RPMI8226 (cell line): ENCODE data around the gene NBPF1.
"Not testable (repeated sequence)": the region's sequence is repeated elsewhere in the genome, so short reads cannot be mapped to it uniquely, and the experiment has no call there.

Source experiments
- DNase-seq: peaks from one replicate; pipeline ENCODE4 v3.0.0-alpha.2; 2015

The NBPF1 gene

DNA sequence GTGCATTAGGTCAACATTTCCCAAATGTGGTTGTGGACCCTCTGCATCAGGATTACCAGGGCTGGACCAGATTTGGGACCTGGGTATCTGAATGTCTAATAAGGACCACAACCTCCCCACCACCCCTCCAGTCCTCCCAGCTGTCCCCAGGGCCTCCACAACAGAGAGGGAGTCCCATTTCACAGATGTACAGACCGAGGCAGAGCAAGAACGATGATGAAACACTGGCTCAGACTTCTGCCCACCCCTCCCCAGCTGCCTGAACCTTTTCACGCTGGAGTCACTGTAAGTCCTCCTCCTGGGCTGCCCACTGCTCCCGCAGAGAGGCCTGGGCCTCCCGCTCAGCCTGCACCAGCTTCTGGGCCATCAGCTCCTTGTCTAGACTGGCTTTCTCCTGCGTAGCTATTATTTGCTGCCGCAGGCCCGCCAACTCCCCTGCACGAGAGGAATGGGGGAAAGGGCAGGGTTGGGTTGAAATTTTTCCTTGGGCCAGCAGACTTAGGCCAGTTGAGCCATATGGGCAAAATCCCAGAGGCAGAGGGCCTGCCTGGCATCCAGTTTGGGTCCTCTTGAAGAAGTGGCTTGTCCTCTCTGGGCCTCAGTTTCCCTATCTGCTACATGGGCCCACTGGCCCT is 8.4 kb upstream of the NBPF1 start:
- not testable (repeated sequence) for DNase-seq

DNA sequence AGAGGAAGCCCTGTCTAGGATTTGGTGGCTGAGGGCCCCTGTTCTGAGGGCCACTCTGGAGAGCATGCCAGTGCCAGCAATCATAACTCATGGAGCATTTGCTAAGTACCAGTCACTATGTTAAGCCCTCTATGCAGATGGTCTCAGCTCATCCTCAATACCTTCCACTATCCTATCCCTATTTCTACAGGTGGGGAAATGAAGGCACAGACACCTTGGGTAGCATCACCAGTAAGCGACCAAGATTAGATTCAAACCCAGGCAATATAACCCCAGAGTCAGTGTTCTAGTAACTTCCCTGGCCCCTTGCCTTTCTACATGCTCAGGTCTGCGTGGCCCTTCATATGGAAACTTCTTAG is 7.9 kb upstream of the NBPF1 start:
- no peak for DNase-seq

DNA sequence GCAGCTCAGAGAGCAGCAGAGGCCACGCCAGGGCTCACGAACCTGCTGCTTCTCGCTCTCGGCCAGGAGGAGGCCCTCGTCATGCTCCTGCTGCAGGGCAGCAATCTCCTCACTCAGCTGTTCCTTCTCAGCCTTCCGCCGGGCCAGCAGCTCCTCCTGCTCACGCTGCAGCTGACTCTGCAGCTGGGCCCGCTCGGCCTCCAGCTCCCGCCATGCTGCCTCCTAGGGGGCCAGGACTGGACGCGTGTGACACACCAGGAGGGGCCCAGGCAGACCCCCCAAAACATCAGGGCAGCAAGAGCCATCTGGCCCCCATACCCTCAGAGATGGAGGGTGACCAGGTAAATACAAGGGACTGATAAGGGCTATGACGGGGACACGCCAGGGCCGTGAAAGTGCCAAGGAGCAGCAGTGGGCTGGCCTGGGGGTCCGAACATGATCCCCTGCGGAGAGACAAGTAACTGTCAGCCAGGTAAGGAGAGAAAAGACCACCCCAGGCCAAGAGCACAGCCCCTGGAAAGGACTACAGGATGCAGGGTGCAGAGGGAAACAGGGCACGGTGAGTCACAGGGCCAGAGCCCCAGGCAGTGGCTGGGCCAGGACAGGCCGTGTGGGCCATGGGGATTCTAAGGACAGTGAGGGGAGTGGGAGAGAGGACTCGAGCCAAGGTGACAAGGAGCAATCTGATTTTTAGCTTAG is 6.6 kb upstream of the NBPF1 start:
- not testable (repeated sequence) for DNase-seq

DNA sequence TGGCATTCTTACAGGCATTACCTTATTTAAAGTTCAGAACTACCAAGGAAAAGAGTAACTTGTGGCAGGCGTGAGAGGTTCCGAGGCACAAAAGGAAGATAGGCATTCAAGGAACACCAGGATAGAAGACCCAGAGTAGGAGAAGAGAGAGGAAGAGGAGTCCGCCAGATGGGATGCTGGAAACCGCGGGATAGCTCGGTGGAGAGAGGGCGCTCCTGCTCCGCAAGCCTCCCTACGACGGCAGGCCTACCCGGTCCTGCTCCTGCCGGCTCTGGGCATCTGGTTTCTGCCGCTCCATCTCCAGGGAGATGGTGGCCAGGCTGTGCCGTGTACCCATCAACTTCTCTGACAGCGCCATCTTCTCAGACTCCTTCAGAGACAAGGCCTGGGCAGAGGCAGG is 5.4 kb upstream of the NBPF1 start:
- no peak for DNase-seq

DNA sequence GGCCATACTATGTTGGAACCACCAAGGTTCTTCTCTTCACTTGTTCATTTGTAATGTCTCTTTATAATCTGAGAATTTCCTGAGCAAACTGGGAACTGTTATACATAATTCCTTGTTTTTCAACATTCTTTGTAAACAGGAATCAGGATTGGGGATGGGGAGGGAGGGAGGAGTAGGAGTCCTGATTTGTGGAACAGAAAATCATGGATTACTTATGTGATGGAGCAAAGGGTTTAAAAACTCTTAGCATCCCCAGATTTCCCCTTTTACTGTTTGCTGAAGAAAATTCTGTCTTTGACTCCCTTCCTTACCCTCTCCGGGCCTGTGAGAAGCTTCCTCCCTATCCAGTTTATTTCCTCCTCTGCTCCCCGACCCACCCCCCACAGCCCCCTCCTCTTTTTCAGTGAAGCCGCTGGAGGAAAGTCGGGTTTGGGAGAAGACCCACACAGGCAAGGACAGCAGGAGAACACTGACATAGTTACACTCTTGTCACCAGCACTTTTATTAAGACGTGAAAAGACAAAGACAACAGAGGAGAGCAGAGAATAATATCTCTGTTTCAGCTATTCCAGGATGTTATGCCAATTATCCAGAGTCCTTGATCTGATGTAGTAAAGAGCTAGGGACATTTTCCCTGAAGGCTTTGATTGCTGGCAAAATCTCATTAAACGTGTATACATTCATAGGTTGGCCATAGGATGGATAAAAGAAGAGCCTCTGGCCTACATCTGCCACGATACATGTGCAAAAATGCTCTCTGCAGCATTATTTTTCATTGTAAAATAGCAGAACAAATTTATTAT is 4.6 kb upstream of the NBPF1 start:
- no peak for DNase-seq

DNA sequence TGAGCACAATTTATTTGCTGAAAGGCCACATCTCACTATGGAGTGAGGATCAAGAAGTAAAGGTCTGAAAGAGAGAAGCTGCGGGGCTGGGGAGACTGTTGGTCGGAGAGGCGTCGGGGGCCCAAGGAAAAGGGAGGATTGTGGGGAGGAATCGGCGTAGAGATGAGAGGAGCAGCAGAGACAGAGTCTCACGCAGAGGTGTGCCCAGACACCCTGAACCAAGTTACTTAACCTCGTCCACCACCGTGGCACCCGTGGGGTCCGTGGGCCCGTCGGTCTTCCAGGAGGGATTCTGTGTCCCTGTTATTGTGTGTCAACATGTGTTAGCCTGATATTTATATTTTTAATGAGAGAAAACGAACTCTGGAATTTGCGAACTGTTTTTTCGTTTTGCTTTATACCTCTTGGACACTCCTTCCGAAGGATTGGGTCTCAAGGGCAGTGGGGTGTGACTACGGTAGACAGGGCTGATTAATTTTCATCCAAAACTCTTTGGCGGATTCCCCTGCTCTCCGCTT is 3.8 kb upstream of the NBPF1 start:
- DNase-seq, result no peak

DNA sequence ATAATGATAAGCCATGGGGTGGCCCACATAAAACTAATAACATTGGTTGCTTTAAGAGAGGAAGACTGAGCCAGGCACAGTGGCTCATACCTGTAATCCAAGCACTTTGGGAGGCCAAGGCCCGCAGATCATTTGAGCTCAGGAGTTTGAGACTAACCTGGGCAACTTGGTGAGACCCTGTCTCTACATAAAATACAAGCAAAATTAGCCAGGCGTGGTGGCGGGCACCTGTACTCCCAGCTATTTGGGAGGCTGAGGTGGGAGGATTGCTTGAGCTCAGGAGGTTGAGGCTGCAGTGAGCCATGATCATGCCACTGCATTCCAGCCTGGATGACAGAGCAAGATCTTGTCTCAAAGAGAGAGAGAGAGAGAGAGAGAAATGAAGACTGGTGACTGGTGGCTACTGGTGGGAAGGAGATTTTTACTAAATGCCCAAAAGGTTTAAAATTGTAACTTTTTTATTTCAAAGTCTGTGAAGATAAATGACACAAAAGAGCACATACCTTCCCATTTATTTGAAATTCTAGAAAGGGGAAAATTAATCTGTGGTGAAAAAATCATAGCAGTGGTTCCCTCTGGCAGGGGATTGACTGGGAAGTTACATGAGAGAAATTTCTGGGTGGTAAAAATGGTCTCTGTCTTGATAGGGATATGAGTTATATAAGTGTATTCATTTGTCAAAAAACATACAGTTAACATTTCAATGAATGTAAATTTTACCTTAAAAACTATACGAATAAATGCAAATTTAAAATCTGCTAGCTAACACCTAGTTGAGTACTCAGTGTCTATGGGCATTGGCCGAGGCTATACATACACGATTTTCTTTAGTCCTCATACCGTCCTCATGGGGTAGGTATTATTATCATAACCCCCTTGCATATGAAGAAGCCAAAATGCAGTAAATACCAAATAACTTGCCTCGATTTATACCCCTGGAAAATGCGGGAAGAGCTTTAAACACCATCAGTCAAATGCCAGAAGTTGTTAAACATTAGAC is 2.2 kb upstream of the NBPF1 start:
- no peak for DNase-seq

DNA sequence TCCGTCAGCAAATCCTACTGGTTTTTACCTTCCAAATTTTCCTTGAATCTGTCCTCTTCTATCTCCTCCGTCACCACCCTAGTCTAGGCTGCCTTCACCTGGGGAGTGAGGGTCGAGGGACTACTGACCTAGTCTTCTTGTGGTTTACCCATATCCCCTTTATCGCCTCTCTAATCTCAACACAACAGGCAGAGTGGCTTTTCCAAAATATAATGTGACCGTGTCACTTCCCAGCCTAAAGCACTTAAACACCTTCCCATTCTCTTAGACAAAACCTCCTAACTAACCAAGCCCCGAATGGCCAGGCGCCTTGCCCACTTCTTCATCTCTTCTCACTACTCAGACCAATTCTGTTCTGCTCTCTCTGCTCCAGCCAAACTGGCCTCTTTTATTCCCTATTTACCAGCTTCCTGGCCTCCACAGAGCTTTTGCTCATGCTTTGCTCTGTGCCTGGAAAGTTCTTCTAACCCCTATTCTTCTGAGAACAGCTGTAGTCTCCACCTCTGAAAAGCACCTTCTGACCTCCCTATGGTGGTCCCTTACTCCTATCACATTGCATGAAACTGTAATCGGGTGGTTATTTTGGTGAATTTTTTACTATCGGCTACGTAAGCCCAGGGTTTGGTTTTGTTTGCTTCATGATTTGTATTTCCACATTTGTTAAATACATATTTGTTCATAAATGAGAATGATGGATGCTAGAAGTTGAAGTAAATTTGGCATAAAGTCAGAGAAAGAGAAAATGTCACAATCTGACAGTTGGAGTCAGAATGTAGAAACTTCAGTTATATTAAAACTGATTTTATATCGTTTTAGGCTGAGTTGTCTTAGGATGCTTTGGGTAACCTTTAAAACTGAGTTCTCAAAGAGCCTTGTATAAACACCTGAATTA is 1.2 kb upstream of the NBPF1 start:
- DNase-seq, result no peak

DNA sequence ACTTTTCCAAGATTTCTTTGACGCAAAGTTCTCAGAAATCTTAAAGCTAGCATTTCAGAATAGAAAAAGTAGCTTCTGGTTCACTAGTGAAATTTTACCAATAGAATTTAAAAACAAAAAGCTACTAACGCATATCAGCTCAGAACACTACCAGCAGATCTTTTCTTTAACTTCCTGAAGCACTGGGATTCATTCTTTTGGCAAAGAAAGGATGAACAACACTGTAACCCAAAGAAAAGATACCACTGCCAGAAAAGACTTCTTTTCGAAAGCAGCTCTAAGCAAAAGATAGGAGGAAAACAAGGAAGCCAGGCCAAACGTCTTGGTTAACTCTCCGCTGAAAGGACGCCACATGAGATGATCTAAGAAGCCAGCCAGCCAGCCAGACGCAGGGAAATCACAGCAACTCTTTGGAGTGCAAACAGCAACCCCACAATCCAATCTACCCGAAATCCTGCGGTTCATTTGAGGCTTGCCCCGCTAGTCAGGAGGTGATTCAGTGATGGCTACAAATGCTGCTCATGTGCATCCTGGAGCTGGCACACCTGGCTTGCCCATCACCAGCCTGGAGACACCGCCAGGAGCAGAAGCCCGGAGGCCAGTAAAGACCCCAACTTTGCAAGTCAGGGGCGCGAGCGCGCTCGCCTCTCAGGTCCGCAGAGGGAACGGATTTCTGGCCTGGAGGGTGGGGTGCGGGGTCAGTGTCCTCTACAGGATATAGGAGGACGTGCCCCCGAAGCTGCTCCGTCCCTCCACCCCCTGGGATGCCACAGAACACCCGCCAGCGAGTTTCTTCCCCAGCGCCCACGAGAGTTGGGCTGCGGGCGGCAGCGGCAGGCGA is 812 bp downstream of the NBPF1 start:
- peak; percentile 56 for DNase-seq

DNA sequence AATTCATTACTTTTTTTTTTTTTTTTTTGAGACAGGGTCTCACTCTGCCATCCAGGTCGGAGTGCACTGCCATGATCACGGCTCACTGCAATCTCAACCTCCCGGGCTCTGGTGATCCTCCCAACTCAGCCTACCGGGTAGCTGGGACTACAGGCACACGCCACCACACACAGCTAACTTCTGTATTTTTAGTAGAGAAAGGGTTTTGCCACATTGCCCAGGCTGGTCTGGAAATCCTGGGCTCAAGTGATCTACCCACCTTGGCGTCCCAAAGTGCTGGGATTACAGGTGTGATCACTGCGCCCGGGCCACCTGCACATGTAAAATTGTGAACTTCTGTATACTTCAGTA is 1.4 kb downstream of the NBPF1 start:
- DNase-seq, result not testable (repeated sequence)

DNA sequence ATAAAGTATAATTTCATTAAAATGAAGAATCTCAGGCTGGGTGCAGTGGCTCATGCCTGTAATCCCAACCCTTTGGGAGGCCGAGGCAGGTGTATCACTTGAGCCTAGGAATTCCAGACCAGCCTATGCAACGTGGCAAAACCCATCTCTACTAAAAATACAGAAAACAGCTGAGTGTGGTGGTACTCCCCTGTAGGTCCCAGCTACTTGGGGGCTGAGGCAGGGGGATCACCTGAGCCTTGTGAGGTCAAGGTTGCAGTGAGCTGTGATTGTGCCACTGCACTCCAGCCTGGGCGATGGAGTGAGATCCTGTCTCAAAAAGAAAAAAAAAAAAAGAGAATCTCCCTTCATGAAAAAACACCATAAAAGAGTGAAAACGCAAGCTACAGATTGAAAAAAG is 2.2 kb downstream of the NBPF1 start:
- DNase-seq, result not testable (repeated sequence)

DNA sequence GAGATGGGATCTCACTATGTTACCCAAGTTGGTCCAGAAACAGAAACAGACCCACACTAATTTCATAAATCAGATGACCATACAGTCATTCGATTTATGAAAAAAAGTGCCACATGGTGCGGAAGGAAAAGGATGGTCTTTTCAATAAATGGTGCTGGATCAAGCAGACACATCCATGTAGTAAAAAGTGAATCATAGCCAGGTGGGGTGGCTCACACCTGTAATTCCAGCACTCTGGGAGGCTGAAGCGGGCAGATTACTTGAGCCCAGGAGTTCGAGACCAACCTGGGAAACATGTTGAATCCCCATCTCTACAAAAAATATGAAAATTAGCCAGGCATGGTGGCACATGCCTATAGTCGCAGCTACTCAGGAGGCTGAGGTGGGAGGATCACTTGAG is 2.8 kb downstream of the NBPF1 start:
- DNase-seq, result not testable (repeated sequence)

DNA sequence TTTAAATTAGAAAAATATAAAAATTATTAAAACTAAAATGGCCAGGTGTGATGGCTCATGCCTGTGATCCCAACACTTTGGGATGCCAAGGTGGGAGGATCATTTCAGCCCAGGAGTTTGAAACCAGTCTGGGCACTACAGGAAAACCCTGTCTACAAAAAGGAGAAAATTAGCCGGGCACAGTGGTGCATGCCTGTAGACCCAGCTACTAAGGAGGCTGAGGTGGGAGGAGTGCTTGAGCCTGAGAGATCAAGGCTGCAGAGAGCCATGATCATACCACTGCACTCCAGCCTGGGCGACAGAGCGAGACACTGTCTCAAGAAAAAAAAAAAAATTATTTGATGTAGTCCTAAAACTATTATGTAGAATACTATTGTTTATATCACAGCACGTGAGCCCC is 3.6 kb downstream of the NBPF1 start:
- DNase-seq, result peak; percentile 1

DNA sequence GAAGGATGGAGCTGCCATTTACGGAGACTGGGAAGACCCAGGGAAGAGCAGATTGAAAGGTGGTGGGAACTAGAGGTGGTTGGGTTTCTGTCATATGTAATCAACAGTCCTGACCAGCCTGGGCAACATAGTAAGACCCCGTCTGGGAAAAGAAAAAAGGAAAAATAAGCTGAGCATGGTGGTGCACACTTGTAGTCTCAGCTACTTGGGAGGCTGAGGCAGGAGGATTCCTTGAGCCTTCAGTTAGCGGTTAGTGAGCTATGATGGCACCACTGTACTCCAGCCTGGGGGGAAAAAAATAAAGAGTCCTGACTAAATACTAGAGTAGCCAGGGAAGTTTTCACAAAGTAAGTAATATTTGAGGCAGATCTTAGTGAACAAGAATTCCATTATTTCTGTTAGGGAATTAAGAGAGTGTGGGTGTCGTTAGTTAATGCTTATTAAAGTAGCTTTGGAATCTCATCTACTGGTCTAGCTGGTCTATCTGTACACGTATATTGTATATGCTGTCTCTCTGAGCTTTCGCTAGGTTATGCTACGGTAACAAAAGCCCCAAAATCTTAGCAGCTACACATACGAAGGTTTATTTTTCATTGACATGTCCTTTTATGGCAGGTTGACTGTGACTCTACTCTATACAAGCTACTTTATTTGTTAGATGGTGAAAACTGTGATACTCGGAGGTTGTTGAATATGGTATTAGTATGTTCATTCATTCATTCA is 4.4 kb downstream of the NBPF1 start:
- peak; percentile 1 for DNase-seq

DNA sequence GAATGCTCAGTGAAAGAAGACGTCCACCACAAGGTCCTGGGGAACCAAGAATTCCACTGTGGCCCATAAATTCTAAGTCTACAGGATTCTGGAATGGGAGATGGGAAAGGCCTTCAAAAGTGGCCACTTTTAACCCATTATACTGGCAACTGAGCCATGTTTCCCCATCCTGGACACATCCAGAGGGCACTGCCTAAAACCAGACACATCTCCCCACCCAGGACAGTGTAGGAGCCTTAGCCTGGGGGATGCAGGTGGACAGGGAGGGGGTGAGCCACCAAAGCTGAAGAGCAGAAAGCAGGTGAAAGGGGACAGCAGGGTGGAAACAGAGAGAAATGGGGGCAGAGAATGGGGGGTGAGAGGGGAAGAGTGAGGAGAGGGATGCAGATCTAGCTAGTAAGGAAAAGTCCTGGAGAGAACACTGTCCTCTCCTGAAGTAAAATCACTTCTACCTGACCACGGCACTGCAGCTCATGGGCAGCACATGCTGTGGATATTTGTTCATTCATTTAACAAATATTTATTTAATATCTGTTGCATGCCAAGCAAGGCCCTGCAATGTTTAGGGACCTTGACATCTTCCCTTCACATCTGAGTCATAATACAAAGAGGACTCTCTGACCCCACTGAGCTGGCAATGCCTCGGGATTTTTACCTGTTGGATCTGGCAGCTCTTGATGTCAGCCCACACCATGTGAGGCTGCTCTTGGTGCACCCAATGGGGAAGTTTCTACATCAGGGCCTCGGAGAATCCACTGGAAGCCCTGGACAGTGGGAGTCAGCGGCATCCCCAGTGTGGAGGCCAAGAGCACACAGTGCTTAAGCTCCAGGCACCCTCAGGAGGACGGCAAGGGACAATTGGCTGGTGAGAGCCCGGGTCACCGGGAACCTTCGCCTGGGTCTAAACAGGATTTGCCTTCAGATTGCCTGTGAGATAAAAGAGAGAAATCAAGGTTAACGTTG is 5.2 kb downstream of the NBPF1 start:
- DNase-seq, result peak; percentile 10

DNA sequence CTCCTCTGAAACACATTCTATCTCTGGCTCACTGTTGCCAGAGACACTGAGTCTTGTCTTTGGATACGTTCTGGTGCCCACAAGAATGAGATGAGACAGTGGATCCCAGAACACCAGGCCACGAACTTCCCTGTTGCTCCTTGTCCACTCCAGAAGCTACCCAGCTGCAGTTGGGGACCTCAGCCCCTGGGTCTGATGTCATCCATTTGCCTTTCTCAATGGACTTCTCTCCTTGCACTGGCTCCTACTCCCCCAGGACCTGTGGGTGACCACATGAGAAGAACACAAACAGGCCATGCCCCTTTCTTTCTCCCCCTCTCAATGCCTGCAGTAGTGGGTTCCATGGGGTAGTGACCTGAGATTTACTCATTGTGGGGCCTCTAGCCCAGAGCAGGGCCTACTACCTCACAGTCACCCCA is 5.9 kb downstream of the NBPF1 start:
- DNase-seq, result peak; percentile 3

DNA sequence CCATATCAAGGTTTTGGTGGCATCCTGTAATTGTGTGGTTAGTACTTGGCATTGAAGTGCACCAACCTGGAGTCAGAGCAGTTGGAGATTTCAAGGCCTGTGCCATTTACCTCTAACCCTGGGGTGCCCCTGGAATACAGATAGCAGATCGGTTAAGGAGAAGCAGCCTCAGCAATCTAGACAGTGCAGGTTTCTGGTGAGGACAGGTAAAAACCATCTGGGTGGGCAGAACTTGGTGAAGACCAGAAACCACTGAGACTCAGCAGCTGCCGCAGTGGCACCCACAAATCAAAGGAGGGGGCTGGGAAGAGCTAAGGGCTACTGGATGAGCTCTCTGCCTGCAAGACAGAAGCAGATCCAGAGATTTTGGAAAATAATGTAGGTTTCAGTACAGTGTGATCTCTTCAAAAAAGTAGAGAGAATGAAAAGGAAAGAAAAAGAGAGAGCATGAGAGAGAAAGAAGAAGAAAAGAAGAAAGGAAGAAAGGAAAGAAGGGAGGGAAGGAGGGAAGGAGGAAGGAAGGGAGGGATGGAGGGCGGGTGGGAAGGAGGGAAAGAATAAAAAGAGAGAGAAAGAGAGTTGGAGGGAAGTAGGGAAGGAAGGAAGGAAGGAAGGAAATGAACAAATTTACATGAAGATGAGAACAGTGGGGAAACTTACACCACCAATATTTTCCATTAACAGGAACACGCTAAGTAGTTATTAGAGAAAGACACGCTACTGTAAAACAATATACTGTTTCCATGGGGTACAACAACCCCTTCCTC is 6.5 kb downstream of the NBPF1 start:
- DNase-seq, result not testable (repeated sequence)
